Esophagus mucosa (tissue), 1 donor: ENCODE measurements around the gene ZNF514. TPM values are rescaled to one million over a fixed set of nuclear protein-coding genes. Genes with fewer than 3 reads are reported as not detected.
"Not testable (repeated sequence)": the region's sequence is repeated elsewhere in the genome, so short reads cannot be mapped to it uniquely, and the experiment has no call there.

Source experiments
- ATAC-seq: fragments of 200-7000 bp; cut with Tn5 transposase; one replicate; pipeline ENCODE4 v1.9.1; 2020
- total RNA-seq: library from RNA; stranded (reverse); gene quantifications from one replicate; pipeline ENCODE4 v1.2.4, GENCODE V29; 2023
- donor health status: DM: yes; HTN: yes; CAD: no.

ZNF514 gene
- total RNA-seq = 7.4 TPM

GRCh38 chr2:95159690-95160449 is at the start of gene ZNF514:
ZNF514 (minus strand) TSS chr2:95159848; CDS start chr2:95153253, 6,595 bp downstream.
- peak; percentile 82 for ATAC-seq

DNA sequence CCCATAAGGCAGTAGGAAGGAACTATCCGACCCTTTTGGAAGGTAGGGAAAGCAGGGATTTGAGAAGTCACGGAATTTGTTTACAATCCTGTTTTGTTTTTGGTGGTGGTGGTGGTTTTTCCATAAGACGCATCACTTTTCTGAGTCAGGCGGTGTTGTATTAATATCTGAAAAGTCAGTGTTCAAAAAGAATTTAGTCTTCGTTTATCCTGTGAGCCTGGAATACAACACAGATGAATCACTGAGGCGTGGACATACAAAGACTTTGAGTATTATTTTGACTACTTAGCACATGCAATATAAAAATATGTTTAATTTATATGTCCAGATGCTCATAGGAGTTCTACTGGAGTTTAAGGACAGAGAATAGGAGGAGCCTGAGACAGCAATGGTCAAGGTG is 48.5 kb upstream of the ZNF514 start:
- ATAC-seq = peak; percentile 17

GRCh38 chr2:95207111-95207961 is 47.7 kb upstream of the ZNF514 start, which contains the start of gene ZNF892:
ZNF892 (plus strand) TSS chr2:95207521; CDS start chr2:95207816, 295 bp downstream.
- peak; percentile 97 for ATAC-seq

- ATAC-seq = no peak
Measured at GRCh38 chr2:95206096-95206495, 46.4 kb upstream of the ZNF514 start.

DNA sequence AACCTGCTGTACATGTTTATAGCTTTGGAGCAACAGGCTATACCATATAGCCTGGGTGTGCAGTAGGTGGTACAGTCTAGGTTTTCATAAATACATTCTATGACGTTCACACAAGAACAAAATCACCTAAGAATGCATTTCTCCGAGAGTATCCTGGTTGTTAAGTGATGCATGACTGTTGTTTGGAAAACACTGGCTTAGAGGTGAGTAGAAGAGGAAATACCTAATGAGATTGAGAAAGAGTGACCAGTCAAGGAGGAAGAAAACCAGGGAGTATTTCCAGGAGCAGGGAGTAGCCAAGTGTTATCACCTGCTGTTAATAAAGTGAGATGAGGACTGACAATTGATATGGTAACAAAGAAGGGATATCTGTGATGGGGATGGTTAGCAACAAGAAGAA is 44.7 kb upstream of the ZNF514 start:
- ATAC-seq = no peak

GRCh38 chr2:95203911-95204310 is 44.3 kb upstream of the ZNF514 start:
- ATAC-seq = no peak

DNA sequence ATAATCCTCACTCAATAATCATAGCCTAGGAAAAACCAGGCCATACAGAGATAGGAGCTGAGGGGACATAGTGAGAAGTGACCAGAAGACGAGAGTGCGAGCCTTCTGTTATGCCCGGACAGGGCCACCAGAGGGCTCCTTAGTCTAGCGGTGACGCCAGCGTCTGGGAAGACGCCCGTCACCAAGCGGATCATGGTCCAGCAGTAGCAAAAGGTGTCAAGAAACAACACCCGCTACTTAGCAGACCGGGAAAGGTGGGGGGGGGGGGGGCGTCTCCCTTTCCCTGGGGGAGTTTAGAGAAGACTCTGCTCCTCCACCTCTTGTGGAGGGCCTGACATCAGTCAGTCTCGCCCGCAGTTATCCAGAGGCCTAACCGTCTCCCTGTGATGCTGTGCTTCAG is 33.3 kb upstream of the ZNF514 start:
- not testable (repeated sequence) for ATAC-seq

GRCh38 chr2:95185973-95186372 is 26.3 kb upstream of the ZNF514 start:
- ATAC-seq = no peak

DNA sequence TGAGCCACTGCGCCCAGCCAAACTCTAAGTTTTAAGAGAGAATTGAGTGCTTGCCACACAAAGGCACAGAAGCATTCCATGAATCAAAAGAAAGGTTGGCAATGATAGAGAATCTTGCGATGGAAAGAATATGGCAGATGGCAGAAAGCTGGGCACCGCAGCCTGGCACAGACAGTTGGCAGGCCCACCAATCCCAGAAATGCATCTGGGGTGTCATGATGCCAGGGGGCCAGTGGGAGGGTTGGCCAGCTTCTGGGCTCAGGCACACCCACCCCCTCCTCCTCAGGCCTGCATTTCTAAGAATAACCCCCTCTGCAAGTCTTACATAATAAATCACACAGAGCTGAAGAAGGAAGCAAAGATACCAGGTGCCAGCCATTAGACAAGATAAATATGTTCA is 25.5 kb upstream of the ZNF514 start:
- no peak for ATAC-seq

GRCh38 chr2:95181774-95182173 is 22.1 kb upstream of the ZNF514 start:
- ATAC-seq = no peak

DNA sequence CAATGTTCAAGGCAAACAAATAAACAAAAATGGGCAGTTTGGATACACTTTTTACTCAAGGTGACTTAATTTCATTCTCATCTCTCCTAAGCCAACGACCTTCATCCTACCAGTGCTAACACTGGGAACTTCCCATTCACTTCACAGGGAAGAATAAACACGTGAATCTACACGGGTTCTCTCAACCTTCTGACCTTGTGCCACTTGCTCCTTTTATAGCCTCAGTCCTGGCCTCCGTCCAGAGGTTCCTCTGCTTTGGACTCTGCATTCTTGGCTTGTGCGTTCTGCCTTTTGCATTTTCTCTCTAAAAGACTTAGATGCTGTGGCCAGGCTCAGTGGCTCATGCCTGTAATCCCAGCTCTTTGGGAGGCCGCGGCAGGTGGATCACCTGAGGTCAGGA is 19.8 kb upstream of the ZNF514 start:
- no peak for ATAC-seq

- ATAC-seq = peak; percentile 17
Measured at GRCh38 chr2:95174031-95174542, 14.4 kb upstream of the ZNF514 start.

DNA sequence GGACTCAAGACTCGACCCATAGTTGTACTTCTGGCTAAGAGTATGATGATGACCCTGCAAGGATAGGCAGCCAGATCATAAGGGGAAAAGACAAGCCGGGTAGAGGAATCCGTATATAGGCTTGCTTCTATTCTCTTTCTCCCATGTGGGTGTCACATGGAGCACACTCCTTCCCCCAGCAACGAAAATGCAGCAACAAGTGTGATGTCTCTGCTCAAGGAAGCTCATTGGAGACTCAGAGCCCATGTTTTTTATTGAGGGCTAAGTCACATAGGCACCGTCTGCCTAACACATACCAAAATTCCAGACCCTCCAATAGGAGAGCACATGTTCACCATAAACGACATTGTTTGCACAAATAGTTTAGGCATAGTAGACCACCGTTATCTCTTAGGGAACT is 12.3 kb upstream of the ZNF514 start:
- no peak for ATAC-seq

GRCh38 chr2:95166065-95166763 is 6.6 kb upstream of the ZNF514 start:
- ATAC-seq = peak; percentile 28

DNA sequence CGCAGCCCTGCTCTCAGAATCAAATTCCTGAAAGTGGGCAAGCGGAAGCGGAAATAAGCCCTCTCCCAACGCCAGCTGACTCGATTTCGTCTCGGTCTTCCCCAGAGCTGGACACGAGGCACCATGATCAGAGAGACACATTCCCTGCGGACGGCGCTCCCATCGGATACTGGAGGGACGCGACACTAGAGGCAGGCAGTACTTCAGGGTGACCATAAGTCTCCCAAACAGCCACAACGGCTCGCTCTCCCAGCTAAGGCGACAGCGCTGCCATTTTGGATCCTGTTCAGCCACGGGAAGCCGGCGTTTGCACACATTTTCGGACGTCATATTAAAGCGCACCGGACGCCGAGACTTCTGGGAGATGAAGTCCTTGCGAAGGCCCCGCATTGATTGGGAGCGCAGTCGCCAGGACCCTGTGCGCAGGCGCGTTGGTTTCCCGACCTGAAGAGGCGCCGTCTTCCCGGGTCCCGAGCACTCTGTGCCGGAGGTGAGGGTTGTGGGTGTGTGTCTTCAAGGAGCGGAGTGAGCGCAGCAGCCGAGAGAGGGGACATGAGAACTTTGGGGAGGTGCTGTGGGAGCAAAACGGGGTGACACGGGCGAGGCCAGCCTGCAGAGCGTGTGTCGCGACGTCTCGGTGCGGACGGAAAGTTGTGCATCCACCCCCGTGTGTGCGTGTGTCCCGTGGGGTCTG is 5.9 kb upstream of the ZNF514 start, which contains the start of gene ZNF2:
TSS of gene ZNF2 (plus strand) at position 439 of the 694 bp plus-strand sequence. CDS start 10,418 bp downstream, outside the sequence.
- peak; percentile 98 for ATAC-seq

DNA sequence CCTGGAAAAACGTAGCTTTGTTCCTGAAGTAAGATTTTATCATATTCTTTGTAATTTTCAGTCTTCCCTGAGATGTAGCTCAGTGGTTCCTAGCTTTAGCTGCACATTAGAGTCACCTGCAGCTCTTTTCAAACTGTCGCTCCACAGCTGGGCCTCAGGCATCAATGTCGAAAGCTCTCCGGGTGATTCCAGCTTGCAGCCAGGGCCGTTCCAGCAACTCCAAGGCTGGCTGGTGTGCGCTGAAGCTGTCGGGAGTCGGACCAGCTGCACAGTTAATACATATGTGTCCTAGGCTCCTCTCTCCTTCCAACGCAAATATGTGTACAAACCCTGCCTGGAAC is 5.4 kb upstream of the ZNF514 start:
- ATAC-seq = peak; percentile 30

GRCh38 chr2:95158891-95159619 is 593 bp downstream of the ZNF514 start:
- peak; percentile 53 for ATAC-seq

DNA sequence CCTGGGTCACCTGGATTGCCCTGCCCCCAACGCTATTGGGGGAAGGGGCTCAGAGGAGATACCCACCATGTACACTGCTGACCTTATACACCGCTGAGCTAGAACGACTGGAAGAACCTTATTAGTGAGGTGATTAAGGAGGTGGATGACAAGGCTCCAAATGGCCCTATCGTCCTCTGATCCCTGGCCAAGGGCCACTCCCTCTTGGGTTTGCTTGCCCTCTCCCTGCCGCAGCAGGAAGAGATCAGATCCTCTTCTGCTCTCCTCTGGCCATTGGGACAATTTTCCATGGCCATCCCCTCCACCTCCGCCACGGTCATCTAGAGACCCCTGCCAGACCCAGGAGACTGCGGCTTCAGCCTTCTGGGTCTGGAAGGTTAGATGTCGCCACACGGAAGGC is 1.2 kb downstream of the ZNF514 start:
- peak; percentile 22 for ATAC-seq

DNA sequence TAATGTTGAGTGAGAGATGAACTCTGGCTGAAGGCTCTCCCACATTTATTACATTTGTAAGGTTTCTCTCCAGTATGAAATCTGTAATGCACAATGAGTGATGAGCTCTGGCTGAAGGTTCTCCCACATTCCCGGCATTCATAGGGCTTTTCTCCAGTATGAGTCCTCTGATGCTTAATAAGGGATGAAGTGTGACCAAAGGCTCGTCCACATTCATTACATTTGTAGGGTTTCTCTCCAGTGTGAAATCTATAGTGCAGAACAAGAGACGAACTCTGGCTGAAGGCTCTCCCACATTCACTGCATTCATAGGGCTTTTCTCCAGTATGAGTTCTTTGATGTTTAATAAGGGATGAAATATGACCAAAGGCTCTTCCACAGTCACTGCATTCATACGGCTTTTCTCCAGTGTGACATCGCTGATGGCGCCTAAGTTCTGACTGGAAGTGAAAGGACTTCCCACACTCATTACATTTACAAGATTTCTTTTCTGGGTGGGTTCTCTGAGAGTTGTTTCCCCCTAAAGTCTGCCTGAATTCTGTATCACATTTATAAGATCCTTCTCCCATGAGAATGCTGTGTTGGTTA is 10.2 kb downstream of the ZNF514 start:
- no peak for ATAC-seq

- ATAC-seq = no peak
Measured at GRCh38 chr2:95143838-95144237, 15.8 kb downstream of the ZNF514 start.

DNA sequence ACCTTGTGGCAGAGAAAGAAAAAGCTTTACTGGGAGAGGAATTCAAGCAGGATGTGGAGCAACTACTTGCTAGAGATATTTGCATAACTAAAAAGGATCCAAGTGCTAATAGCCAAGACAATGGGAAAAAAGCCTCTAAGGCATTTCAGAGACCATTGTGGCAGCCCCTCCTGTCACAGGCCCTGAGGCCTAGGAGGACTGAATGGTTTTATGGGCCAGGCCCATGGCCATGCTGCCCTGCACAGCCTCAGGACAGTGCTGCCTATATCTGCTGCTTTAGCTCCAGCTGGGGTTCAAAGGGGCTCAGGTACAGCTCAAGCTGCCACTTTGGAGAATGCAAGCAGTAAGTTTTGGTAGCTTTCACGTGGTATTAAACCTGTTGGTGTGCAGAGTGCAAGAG is 20.9 kb downstream of the ZNF514 start:
- no peak for ATAC-seq
